ENCODE results near the gene ADRB1.

The ADRB1 gene

GRCh38 chr10:114043532-114044246 is at the start of gene ADRB1:
TSS of gene ADRB1 (plus strand) at chr10:114043866. CDS start at chr10:114044133, 267 bp downstream.
- H3K9me3 Mint-ChIP-seq, result peaks cover 4% of the 10 kb centered on the region
- peak within 1 kb of the TSS; percentile 78 to 82 (median 81) for H3K4me3 Mint-ChIP-seq
- H3K27me3 Mint-ChIP-seq (ENCODE audit: low read depth), result peaks cover 96% of the 10 kb centered on the region
- no peak for TF ChIP-seq CTCF (IDR thresholded peaks at IDR 0.05; ENCODE audit: unreplicated experiment in 3 of 3)
- no peak within 1 kb of the TSS for H3K27ac Mint-ChIP-seq
- H3K4me1 Mint-ChIP-seq, result peaks cover 4% of the 10 kb centered on the region
- H3K36me3 Mint-ChIP-seq (ENCODE audit: low read depth), result no peaks in the 10 kb centered on the region

- no peaks in the 10 kb centered on the region for H3K4me1 Mint-ChIP-seq
- no peak overlapping the region for H3K4me3 Mint-ChIP-seq
- no peaks in the 10 kb centered on the region for H3K36me3 Mint-ChIP-seq (ENCODE audit: low read depth)
- no peak overlapping the region for H3K27ac Mint-ChIP-seq
- H3K27me3 Mint-ChIP-seq (ENCODE audit: low read depth), result peaks cover 19% of the 10 kb centered on the region
- no peak for TF ChIP-seq CTCF (IDR thresholded peaks at IDR 0.05; ENCODE audit: unreplicated experiment in 3 of 3)
- H3K9me3 Mint-ChIP-seq, result no peaks in the 10 kb centered on the region
These were observed 48.5 kb upstream of the ADRB1 start for GRCh38 chr10:113995201-113995600.

- Mint-ChIP-seq H3K36me3 (ENCODE audit: low read depth) (no peaks in the 10 kb centered on the region), H3K4me3 (no peak overlapping the region), H3K27ac (no peak overlapping the region), H3K27me3 (ENCODE audit: low read depth) (peaks cover 16% of the 10 kb centered on the region), H3K4me1 (no peaks in the 10 kb centered on the region), H3K9me3 (no peaks in the 10 kb centered on the region)
- TF ChIP-seq CTCF (IDR thresholded peaks at IDR 0.05; ENCODE audit: unreplicated experiment in 3 of 3), result no peak
These were observed 46.2 kb upstream of the ADRB1 start for GRCh38 chr10:113997428-113997827.

GRCh38 chr10:113999531-113999930 is 44.1 kb upstream of the ADRB1 start:
- Mint-ChIP-seq H3K4me3 (no peak overlapping the region), H3K9me3 (no peaks in the 10 kb centered on the region), H3K36me3 (ENCODE audit: low read depth) (no peaks in the 10 kb centered on the region), H3K4me1 (no peaks in the 10 kb centered on the region), H3K27ac (no peak overlapping the region), H3K27me3 (ENCODE audit: low read depth) (peaks cover 17% of the 10 kb centered on the region)
- TF ChIP-seq CTCF (IDR thresholded peaks at IDR 0.05; ENCODE audit: unreplicated experiment in 3 of 3), result no peak

GRCh38 chr10:114000457-114001010 is 43.1 kb upstream of the ADRB1 start:
- H3K27ac Mint-ChIP-seq, result no peak overlapping the region
- no peaks in the 10 kb centered on the region for H3K36me3 Mint-ChIP-seq (ENCODE audit: low read depth)
- no peak overlapping the region for H3K4me3 Mint-ChIP-seq
- TF ChIP-seq CTCF (IDR thresholded peaks at IDR 0.05; ENCODE audit: unreplicated experiment in 3 of 3), result no peak
- peaks cover 19% of the 10 kb centered on the region for H3K27me3 Mint-ChIP-seq (ENCODE audit: low read depth)
- H3K4me1 Mint-ChIP-seq, result no peaks in the 10 kb centered on the region
- no peaks in the 10 kb centered on the region for H3K9me3 Mint-ChIP-seq

GRCh38 chr10:114002422-114002821 is 41.2 kb upstream of the ADRB1 start:
- H3K36me3 Mint-ChIP-seq (ENCODE audit: low read depth), result no peaks in the 10 kb centered on the region
- H3K27ac Mint-ChIP-seq, result no peak overlapping the region
- H3K4me3 Mint-ChIP-seq, result no peak overlapping the region
- no peaks in the 10 kb centered on the region for H3K4me1 Mint-ChIP-seq
- peaks cover 19% of the 10 kb centered on the region for H3K27me3 Mint-ChIP-seq (ENCODE audit: low read depth)
- TF ChIP-seq CTCF (IDR thresholded peaks at IDR 0.05; ENCODE audit: unreplicated experiment in 3 of 3), result peak in 1 of 3 experiments; percentile 15
- H3K9me3 Mint-ChIP-seq, result no peaks in the 10 kb centered on the region
